T-cell (primary cell): Measurements from ENCODE around the gene PARD3B. TPM values are rescaled to one million over a fixed set of nuclear protein-coding genes. Genes with fewer than 3 reads are reported as not detected.
A peak's percentile ranks its signal among the peaks of the same experiment; 100 is the strongest.

Experiments
- ATAC-seq, 4 experiments: fragments of 200-7000 bp in 3 of 4; fragments of 150-1000 bp in 1 of 4; cut with Tn5 transposase; replicated peaks in 1 of 4; 1 replicate in 3 of 4; 2 replicates in 1 of 4; pipeline ENCODE4 v1.10.0; 2021; ENCODE audit warnings: moderate library complexity in 3 of 4, mild to moderate bottlenecking in 2 of 4, moderate number of reproducible peaks in 1 of 4
- CTCF ChIA-PET, 2 donors: fragments of 300-600 bp; sonication (Branson Sonifier 250); formaldehyde crosslinking; loops; one replicate each; lab custom pipeline; 2022; ENCODE audit warnings: antibody characterized with exemption in 2 of 2; lab: Charles Lee
- POLR2A ChIA-PET, 2 donors: fragments of 300-600 bp; sonication (Branson Sonifier 250); formaldehyde crosslinking; loops; one replicate each; lab custom pipeline; 2022; ENCODE audit warnings: antibody characterized with exemption in 2 of 2; lab: Charles Lee
- DNase-seq, 35 experiments: peaks; one replicate each; pipeline versions ENCODE4 v3.0.0 to v3.0.0-alpha.2; 2013 to 2023
- H3K27ac ChIP-seq: one replicate; pipeline ENCODE4 v1.5.1; 2013; ENCODE audit warnings: low read length
- H3K27me3 ChIP-seq, 2 experiments: replicated peaks in 1 of 2; 1 replicate in 1 of 2; 2 replicates in 1 of 2; pipeline versions ENCODE4 v1.6.1 to v1.7.0; 2013; ENCODE audit warnings: low read length in 1 of 2, mixed read lengths in 1 of 2; ENCODE audit not compliant: control insufficient read depth in 2 of 2, insufficient read depth in 2 of 2; ENCODE audit errors: extremely low read depth in 1 of 2
- H3K36me3 ChIP-seq, 2 donors: 1 replicate in 1 of 2; 2 replicates in 1 of 2; pipeline versions ENCODE4 v1.6.1 to v1.7.0; 2013; ENCODE audit warnings: low read length in 1 of 2; ENCODE audit not compliant: control insufficient read depth in 2 of 2, insufficient read depth in 1 of 2; ENCODE audit errors: extremely low read depth in 1 of 2
- H3K4me1 ChIP-seq, 2 experiments: 1 replicate in 1 of 2; 2 replicates in 1 of 2; pipeline versions ENCODE4 v1.6.1 to v1.7.0; 2013; ENCODE audit warnings: low read length in 2 of 2, mixed read lengths in 1 of 2; ENCODE audit not compliant: insufficient read depth in 2 of 2, control insufficient read depth in 1 of 2; ENCODE audit errors: extremely low read depth in 1 of 2
- H3K4me3 ChIP-seq, 2 donors: 1 replicate in 1 of 2; 2 replicates in 1 of 2; pipeline versions ENCODE4 v1.5.1 to v1.7.0; 2013; ENCODE audit warnings: mild to moderate bottlenecking in 2 of 2, low read length in 1 of 2, moderate library complexity in 1 of 2; ENCODE audit not compliant: control insufficient read depth in 1 of 2; ENCODE audit errors: extremely low read depth in 1 of 2
- H3K9me3 ChIP-seq: 2 replicates; pipeline ENCODE4 v1.7.0; 2013
- H3K27ac Mint-ChIP-seq, 2 donors: one replicate each; pipeline ENCODE4 v1.8.0; 2020 to 2021; ENCODE audit warnings: mild to moderate bottlenecking in 2 of 2, mixed read lengths in 2 of 2
- H3K27me3 Mint-ChIP-seq, 2 donors: one replicate each; pipeline ENCODE4 v1.8.0; 2021 to 2022; ENCODE audit warnings: mixed read lengths in 2 of 2
- H3K36me3 Mint-ChIP-seq: one replicate; pipeline ENCODE4 v1.8.0; 2021; ENCODE audit warnings: mixed read lengths
- H3K4me1 Mint-ChIP-seq, 3 donors: one replicate each; pipeline ENCODE4 v1.8.0; 2020 to 2022; ENCODE audit warnings: mixed read lengths in 3 of 3, mild to moderate bottlenecking in 1 of 3
- H3K4me3 Mint-ChIP-seq, 3 donors: one replicate each; pipeline ENCODE4 v1.8.0; 2020 to 2022; ENCODE audit warnings: mild to moderate bottlenecking in 3 of 3, mixed read lengths in 3 of 3, moderate library complexity in 3 of 3
- H3K9me3 Mint-ChIP-seq, 3 donors: one replicate each; pipeline ENCODE4 v1.8.0; 2020 to 2022; ENCODE audit warnings: mixed read lengths in 3 of 3
- WGBS: methylation state at CpG from one replicate; pipeline ENCODE4 v1.1.5; 2013; ENCODE audit warnings: missing lambda C conversion rate; ENCODE audit not compliant: insufficient coverage; 5-methylcytosine and 5-hydroxymethylcytosine counted together
- total RNA-seq, 35 experiments: library from RNA in 6 of 35; stranded (reverse) in 6 of 35; fragments of 120-200 nt in 1 of 35; gene quantifications; one replicate each; pipeline versions ENCODE4 v1.2.1 to v1.2.4 and lab custom pipeline; 2013 to 2026

Gene PARD3B
- total RNA-seq, 5 donors from 2014 or later (not counting 1 experiment from before 2014, with no cell fraction given), result 0.75 to 2.0 (median 1.6) TPM

- no peak overlapping the region for H3K4me3 ChIP-seq
- no peaks in the 10 kb centered on the region for H3K9me3 Mint-ChIP-seq
- H3K36me3 Mint-ChIP-seq, result no peaks in the 10 kb centered on the region
- ChIA-PET CTCF (no interaction called here), POLR2A (no interaction called here)
- DNase-seq (no peak), ATAC-seq (no peak)
- no peak overlapping the region for H3K4me3 Mint-ChIP-seq
- no peaks in the 10 kb centered on the region for H3K4me1 Mint-ChIP-seq
- no peak overlapping the region for H3K27ac Mint-ChIP-seq
- H3K27me3 Mint-ChIP-seq, result peaks cover 0 to 8% of the 10 kb centered on the region in 2 donors
- H3K4me1 ChIP-seq, result no peaks in the 10 kb centered on the region
- no peaks in the 10 kb centered on the region for H3K27me3 ChIP-seq
- H3K27ac ChIP-seq, result no peak overlapping the region
- H3K9me3 ChIP-seq, result no peaks in the 10 kb centered on the region
- H3K36me3 ChIP-seq, result no peaks in the 10 kb centered on the region
- 89% methylated on average over 14 of the region's 18 CpGs for WGBS
Measured at GRCh38 chr2:205556841-205557539, 1011.7 kb downstream of the PARD3B start.

DNA sequence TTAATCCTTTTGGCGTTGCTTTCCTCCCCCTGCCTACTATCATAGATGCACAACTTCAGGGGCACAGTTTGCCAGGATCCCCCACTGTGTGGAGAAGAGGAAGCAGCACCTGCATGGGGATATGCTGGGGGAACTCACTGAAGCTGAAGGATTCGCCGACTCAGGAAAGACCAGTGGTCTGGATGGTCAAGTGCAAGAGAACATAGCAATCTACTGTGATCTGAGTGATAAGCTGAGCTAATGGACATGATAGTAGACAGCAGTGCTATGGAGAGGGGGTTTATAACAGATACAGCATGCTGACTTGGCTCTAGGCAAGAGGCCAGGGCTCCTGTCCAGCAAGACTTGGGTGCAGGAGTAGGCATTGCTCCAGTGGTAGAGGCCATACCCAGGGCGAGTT, 1012.6 kb downstream of the PARD3B start:
- Mint-ChIP-seq H3K27me3 (peaks cover 0 to 8% of the 10 kb centered on the region in 2 donors), H3K9me3 (no peaks in the 10 kb centered on the region), H3K27ac (no peak overlapping the region), H3K4me3 (no peak overlapping the region), H3K36me3 (no peaks in the 10 kb centered on the region), H3K4me1 (no peaks in the 10 kb centered on the region)
- H3K36me3 ChIP-seq, result no peaks in the 10 kb centered on the region
- DNase-seq, result no peak
- no peak overlapping the region for H3K4me3 ChIP-seq
- ChIA-PET POLR2A (no interaction called here), CTCF (no interaction called here)
- 95% methylated on average over 2 of the region's 4 CpGs for WGBS
- ATAC-seq, result no peak
- H3K4me1 ChIP-seq, result no peaks in the 10 kb centered on the region
- no peak overlapping the region for H3K27ac ChIP-seq
- H3K9me3 ChIP-seq, result no peaks in the 10 kb centered on the region
- no peaks in the 10 kb centered on the region for H3K27me3 ChIP-seq

- H3K4me1 Mint-ChIP-seq, result no peaks in the 10 kb centered on the region
- ATAC-seq (no peak), DNase-seq (no peak)
- H3K4me3 Mint-ChIP-seq, result no peak overlapping the region
- Histone ChIP-seq H3K4me1 (no peaks in the 10 kb centered on the region), H3K9me3 (no peaks in the 10 kb centered on the region), H3K4me3 (no peak overlapping the region), H3K27me3 (peaks cover 0 to 3% of the 10 kb centered on the region in 2 experiments), H3K27ac (no peak overlapping the region), H3K36me3 (no peaks in the 10 kb centered on the region)
- CTCF ChIA-PET, result no interaction called here
- H3K9me3 Mint-ChIP-seq, result no peaks in the 10 kb centered on the region
- peaks cover 0 to 3% of the 10 kb centered on the region in 2 donors for H3K27me3 Mint-ChIP-seq
- POLR2A ChIA-PET, result no interaction called here
- no peaks in the 10 kb centered on the region for H3K36me3 Mint-ChIP-seq
- WGBS, result 94% methylated on average over 3 of the region's 6 CpGs
- H3K27ac Mint-ChIP-seq, result no peak overlapping the region
Measured at GRCh38 chr2:205561441-205561840, 1016.2 kb downstream of the PARD3B start.

DNA sequence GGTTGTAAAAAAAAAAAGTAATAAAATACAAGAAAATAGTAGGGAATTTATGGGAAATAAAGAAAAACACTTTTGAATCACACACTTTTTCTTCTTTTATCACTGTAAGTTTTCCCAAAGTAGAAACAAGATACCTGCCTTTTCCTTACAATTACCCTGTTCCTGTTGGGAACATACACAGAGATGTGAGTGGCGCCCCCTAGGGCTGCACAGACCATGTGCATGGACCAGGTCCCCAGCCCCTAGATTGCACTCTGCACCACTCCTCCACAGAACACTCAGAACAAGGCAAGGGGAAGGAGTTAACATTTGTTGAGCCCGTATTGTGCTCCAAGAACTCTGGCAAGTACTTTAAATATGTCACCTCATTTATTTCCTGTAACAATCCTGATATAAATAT, 1018.4 kb downstream of the PARD3B start:
- Histone ChIP-seq H3K4me1 (no peaks in the 10 kb centered on the region), H3K27me3 (peaks cover 0 to 3% of the 10 kb centered on the region in 2 experiments), H3K9me3 (no peaks in the 10 kb centered on the region), H3K27ac (no peak overlapping the region), H3K4me3 (no peak overlapping the region), H3K36me3 (no peaks in the 10 kb centered on the region)
- no CpG with 5 or more reads among the region's 2 CpGs for WGBS
- DNase-seq (peak in 1 of 35 experiments; percentile 9), ATAC-seq (no peak)
- Mint-ChIP-seq H3K27me3 (no peaks in the 10 kb centered on the region), H3K27ac (no peak overlapping the region), H3K36me3 (no peaks in the 10 kb centered on the region), H3K4me3 (no peak overlapping the region), H3K4me1 (no peaks in the 10 kb centered on the region), H3K9me3 (no peaks in the 10 kb centered on the region)
- POLR2A ChIA-PET, result no interaction called here
- CTCF ChIA-PET, result no interaction called here

DNA sequence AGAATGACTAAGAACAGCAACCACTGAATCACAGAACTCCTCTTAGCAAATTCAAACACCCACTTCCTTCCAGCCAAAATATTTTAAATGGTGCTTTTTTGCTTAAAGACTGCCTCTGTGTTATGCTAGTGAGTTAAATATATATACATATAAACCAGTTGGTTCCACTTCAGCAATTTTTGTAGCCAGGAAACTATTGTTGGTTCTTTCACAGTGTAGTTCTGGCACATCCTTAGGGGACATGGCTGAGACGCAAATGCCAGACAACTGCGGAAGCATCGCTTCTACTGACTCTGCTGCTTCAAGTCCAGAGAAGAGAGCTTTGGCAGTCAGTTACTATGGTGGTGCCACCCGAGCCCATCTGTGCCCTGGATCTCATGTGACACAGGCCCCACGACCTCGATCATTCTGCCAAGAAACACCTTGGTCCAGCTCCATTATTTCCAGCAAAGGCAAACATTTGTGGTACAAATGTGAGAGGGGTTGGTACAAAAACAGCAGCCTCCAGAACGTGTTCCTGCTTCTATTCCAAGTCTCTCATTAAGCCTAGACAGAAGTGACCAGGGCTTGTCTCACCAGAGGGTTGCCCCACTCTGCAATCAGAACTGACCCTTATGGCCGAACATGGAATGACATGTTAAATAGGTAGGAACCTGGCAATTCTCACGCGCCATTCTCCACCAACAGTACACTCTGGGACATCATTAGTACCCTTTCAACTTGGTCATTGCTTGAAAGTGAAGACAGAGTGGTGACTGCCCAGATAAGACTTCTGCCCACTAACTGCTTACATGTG, 1019.3 kb downstream of the PARD3B start:
- Histone ChIP-seq H3K27me3 (peaks cover 0 to 3% of the 10 kb centered on the region in 2 experiments), H3K4me1 (no peaks in the 10 kb centered on the region), H3K36me3 (no peaks in the 10 kb centered on the region), H3K9me3 (no peaks in the 10 kb centered on the region), H3K27ac (no peak overlapping the region), H3K4me3 (no peak overlapping the region)
- H3K27me3 Mint-ChIP-seq, result no peaks in the 10 kb centered on the region
- no peaks in the 10 kb centered on the region for H3K4me1 Mint-ChIP-seq
- ChIA-PET POLR2A (no interaction called here), CTCF (no interaction called here)
- no peak overlapping the region for H3K27ac Mint-ChIP-seq
- H3K36me3 Mint-ChIP-seq, result no peaks in the 10 kb centered on the region
- H3K9me3 Mint-ChIP-seq, result no peaks in the 10 kb centered on the region
- DNase-seq (no peak), ATAC-seq (no peak)
- 74% methylated on average over 5 of the region's 10 CpGs for WGBS
- no peak overlapping the region for H3K4me3 Mint-ChIP-seq

DNA sequence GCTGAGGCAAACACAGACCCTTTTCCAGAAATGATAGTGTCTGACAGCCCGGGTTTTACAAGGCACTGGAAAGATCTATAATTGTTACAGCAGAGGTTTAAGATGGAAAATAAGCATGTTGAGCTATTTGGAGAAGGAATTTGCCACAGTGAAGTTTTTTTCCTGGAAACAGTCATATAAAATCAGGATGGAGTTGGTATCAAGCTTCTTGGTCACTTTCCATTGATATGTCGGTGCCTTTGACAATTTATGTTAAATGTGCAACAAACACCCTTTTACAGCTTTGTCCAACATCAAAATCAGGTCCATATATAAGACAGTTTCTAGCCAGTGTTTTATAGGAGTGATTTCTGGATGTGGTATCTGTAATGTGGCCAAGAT, 1019.9 kb downstream of the PARD3B start:
- H3K4me3 ChIP-seq, result no peak overlapping the region
- H3K4me1 Mint-ChIP-seq, result no peaks in the 10 kb centered on the region
- H3K27ac ChIP-seq, result no peak overlapping the region
- ATAC-seq, result no peak
- no peaks in the 10 kb centered on the region for H3K36me3 Mint-ChIP-seq
- H3K27me3 ChIP-seq, result peaks cover 0 to 3% of the 10 kb centered on the region in 2 experiments
- H3K4me3 Mint-ChIP-seq, result no peak overlapping the region
- H3K4me1 ChIP-seq, result no peaks in the 10 kb centered on the region
- no peaks in the 10 kb centered on the region for H3K27me3 Mint-ChIP-seq
- H3K27ac Mint-ChIP-seq, result no peak overlapping the region
- WGBS, result 80% methylated on average over 1 of the region's 2 CpGs
- ChIA-PET CTCF (no interaction called here), POLR2A (no interaction called here)
- H3K36me3 ChIP-seq, result no peaks in the 10 kb centered on the region
- DNase-seq, result no peak
- H3K9me3 Mint-ChIP-seq, result no peaks in the 10 kb centered on the region
- no peaks in the 10 kb centered on the region for H3K9me3 ChIP-seq
